Skeletal muscle satellite cell (primary cell): ENCODE data around the gene CDCA8.

Source experiments
- H3K27me3 ChIP-seq: 2 replicates; pipeline ENCODE4 v1.7.0; 2013; ENCODE audit warnings: low read length; ENCODE audit not compliant: control insufficient read depth, insufficient read depth
- H3K36me3 ChIP-seq: 2 replicates; pipeline ENCODE4 v1.7.0; 2013; ENCODE audit warnings: mild to moderate bottlenecking, control low read depth, low read length; ENCODE audit not compliant: insufficient read depth
- H3K4me1 ChIP-seq: 2 replicates; pipeline ENCODE4 v1.7.0; 2013; ENCODE audit warnings: low read length; ENCODE audit not compliant: control insufficient read depth, insufficient read depth
- H3K4me2 ChIP-seq: 2 replicates; pipeline ENCODE4 v1.7.0; 2013; ENCODE audit warnings: mild to moderate bottlenecking, low read length
- H3K4me3 ChIP-seq: 2 replicates; pipeline ENCODE4 v1.7.0; 2013; ENCODE audit warnings: low read length
- H3K9ac ChIP-seq: 2 replicates; pipeline ENCODE4 v1.7.0; 2013; ENCODE audit warnings: mild to moderate bottlenecking, low read depth, low read length, moderate library complexity
- H3K9me3 ChIP-seq: replicated peaks from 2 replicates; pipeline ENCODE4 v1.7.0; 2013; ENCODE audit warnings: mild to moderate bottlenecking, control low read depth, low read length

CDCA8 gene

DNA sequence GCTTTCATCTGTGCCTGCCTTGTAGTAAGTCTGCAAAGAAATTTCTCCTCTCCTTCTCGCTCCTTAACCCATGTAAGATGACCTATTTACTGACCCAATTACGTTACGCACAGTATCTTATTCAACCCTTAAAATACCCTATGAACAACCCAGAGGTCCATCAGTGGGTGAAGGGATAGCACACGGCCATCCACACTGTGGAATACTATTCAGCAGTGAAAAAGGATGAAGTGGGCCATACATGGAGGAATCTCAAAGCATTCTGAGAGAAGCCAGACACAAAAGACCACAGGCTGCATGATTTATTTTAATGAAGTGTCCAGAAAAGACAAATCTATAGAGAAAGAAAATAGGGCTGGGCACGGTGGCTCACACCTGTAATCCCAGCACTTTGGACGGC is 33.8 kb upstream of the CDCA8 start:
- Histone ChIP-seq H3K9me3 (no peaks in the 10 kb centered on the region), H3K4me2 (no peak overlapping the region), H3K9ac (no peak overlapping the region), H3K36me3 (no peaks in the 10 kb centered on the region), H3K27me3 (peaks cover 37% of the 10 kb centered on the region), H3K4me1 (no peaks in the 10 kb centered on the region), H3K4me3 (no peak overlapping the region)

GRCh38 chr1:37660664-37661063 is 31.7 kb upstream of the CDCA8 start:
- H3K27me3 ChIP-seq = peaks cover 40% of the 10 kb centered on the region
- no peak overlapping the region for H3K4me2 ChIP-seq
- no peak overlapping the region for H3K4me3 ChIP-seq
- no peaks in the 10 kb centered on the region for H3K9me3 ChIP-seq
- H3K36me3 ChIP-seq = no peaks in the 10 kb centered on the region
- no peaks in the 10 kb centered on the region for H3K4me1 ChIP-seq
- H3K9ac ChIP-seq = no peak overlapping the region

- H3K4me1 ChIP-seq = no peaks in the 10 kb centered on the region
- H3K36me3 ChIP-seq = no peaks in the 10 kb centered on the region
- no peak overlapping the region for H3K4me3 ChIP-seq
These were observed 30.9 kb upstream of the CDCA8 start for GRCh38 chr1:37661401-37661800.

DNA sequence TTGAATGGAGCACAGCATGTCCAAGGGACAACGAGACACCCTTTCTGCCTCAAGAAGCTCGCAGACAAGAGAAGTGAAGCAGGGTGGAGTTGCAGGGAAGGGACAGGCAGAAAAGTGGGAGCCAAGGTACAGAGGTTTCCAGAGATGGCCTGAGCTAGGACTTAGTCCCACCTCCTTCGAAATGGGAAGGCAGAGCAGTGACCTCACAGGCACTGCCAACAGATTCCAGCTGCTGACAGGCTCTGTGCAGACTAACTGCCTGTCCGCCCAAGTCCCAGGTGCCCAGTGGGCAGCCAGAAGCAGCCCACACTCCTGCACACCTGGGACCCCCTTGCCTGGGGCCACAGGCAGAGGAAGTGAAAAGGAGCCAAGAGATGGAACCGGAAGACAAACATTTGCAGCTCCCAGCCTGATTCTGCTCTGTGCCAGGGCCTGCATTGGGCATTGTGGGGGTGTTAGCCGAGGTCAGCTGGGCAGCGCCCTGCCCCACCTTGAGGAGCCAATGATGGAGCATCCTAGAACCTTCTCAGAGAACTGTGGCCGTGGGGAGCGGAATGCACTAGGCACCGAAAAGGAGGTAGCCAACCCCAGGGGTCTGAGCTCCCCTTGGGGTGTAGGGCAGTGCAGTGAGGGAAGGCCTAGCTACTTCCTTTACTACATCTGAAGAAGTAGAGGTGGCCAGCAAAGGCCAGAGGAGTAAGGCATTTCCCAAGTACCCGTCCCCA is 30.1 kb upstream of the CDCA8 start:
- peaks cover 43% of the 10 kb centered on the region for H3K27me3 ChIP-seq
- no peaks in the 10 kb centered on the region for H3K36me3 ChIP-seq

More at GRCh38 chr1:37661401-37661800, 30.9 kb upstream of the CDCA8 start:
- Histone ChIP-seq H3K4me2 (no peak overlapping the region), H3K9ac (no peak overlapping the region), H3K27me3 (peaks cover 42% of the 10 kb centered on the region), H3K9me3 (no peaks in the 10 kb centered on the region)

GRCh38 chr1:37663426-37664000 is 28.8 kb upstream of the CDCA8 start:
- Histone ChIP-seq H3K36me3 (no peaks in the 10 kb centered on the region), H3K4me1 (no peaks in the 10 kb centered on the region), H3K9ac (no peak overlapping the region), H3K9me3 (no peaks in the 10 kb centered on the region), H3K27me3 (peaks cover 43% of the 10 kb centered on the region), H3K4me2 (no peak overlapping the region), H3K4me3 (no peak overlapping the region)

More for the DNA sequence above, 30.1 kb upstream of the CDCA8 start:
- no peak overlapping the region for H3K9ac ChIP-seq
- no peaks in the 10 kb centered on the region for H3K9me3 ChIP-seq
- no peak overlapping the region for H3K4me3 ChIP-seq
- H3K4me2 ChIP-seq = no peak overlapping the region
- H3K4me1 ChIP-seq = no peaks in the 10 kb centered on the region

GRCh38 chr1:37666241-37666867 is 26.0 kb upstream of the CDCA8 start:
- no peaks in the 10 kb centered on the region for H3K36me3 ChIP-seq

GRCh38 chr1:37667023-37667671 is 25.2 kb upstream of the CDCA8 start:
- Histone ChIP-seq H3K27me3 (peaks cover 62% of the 10 kb centered on the region), H3K36me3 (no peaks in the 10 kb centered on the region), H3K9me3 (no peaks in the 10 kb centered on the region), H3K4me2 (no peak overlapping the region), H3K9ac (no peak overlapping the region), H3K4me3 (no peak overlapping the region), H3K4me1 (no peaks in the 10 kb centered on the region)

More at GRCh38 chr1:37666241-37666867, 26.0 kb upstream of the CDCA8 start:
- Histone ChIP-seq H3K9me3 (no peaks in the 10 kb centered on the region), H3K4me2 (no peak overlapping the region), H3K4me1 (no peaks in the 10 kb centered on the region), H3K9ac (no peak overlapping the region), H3K27me3 (peaks cover 54% of the 10 kb centered on the region), H3K4me3 (no peak overlapping the region)

DNA sequence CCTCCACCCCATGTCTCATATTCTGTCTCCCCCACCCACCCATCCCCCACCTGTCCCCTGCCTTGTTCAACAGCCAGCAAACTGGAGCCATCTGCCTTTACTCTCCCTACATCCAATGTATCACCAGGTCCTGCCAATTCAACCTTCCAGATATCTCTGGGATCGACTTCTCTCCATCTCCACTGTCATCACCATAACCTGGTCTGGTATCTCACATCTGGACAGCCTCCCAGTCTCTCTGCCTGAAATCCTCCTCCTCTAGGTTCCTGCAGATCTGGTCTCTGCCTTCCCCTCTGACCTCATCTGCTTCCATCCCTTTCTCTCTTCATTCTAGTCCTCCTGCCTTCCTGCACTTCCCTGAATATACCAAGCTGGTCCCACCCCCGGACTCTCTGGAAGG is 22.2 kb upstream of the CDCA8 start:
- no peak overlapping the region for H3K4me3 ChIP-seq
- no peak overlapping the region for H3K4me2 ChIP-seq
- H3K27me3 ChIP-seq = peaks cover 61% of the 10 kb centered on the region
- H3K36me3 ChIP-seq = no peaks in the 10 kb centered on the region
- H3K4me1 ChIP-seq = no peaks in the 10 kb centered on the region
- no peak overlapping the region for H3K9ac ChIP-seq
- H3K9me3 ChIP-seq = no peaks in the 10 kb centered on the region

GRCh38 chr1:37671261-37671660 is 21.1 kb upstream of the CDCA8 start:
- no peak overlapping the region for H3K4me3 ChIP-seq
- no peaks in the 10 kb centered on the region for H3K36me3 ChIP-seq
- H3K9ac ChIP-seq = no peak overlapping the region
- no peaks in the 10 kb centered on the region for H3K4me1 ChIP-seq
- peaks cover 56% of the 10 kb centered on the region for H3K27me3 ChIP-seq
- H3K4me2 ChIP-seq = no peak overlapping the region
- no peaks in the 10 kb centered on the region for H3K9me3 ChIP-seq

- H3K36me3 ChIP-seq = no peaks in the 10 kb centered on the region
- H3K9me3 ChIP-seq = no peaks in the 10 kb centered on the region
- no peak overlapping the region for H3K9ac ChIP-seq
- H3K4me2 ChIP-seq = no peak overlapping the region
- no peak overlapping the region for H3K4me3 ChIP-seq
- H3K27me3 ChIP-seq = peaks cover 51% of the 10 kb centered on the region
- H3K4me1 ChIP-seq = no peaks in the 10 kb centered on the region
These were observed 20.0 kb upstream of the CDCA8 start for GRCh38 chr1:37672136-37672870.

- Histone ChIP-seq H3K9ac (no peak overlapping the region), H3K4me1 (no peaks in the 10 kb centered on the region), H3K4me2 (no peak overlapping the region), H3K27me3 (peaks cover 35% of the 10 kb centered on the region), H3K9me3 (no peaks in the 10 kb centered on the region), H3K36me3 (no peaks in the 10 kb centered on the region), H3K4me3 (no peak overlapping the region)
These were observed 18.4 kb upstream of the CDCA8 start for GRCh38 chr1:37673920-37674319.
